CD14-positive monocyte (primary cell): ENCODE data around the gene PTCHD1. TPM values are rescaled to one million over a fixed set of nuclear protein-coding genes. Genes with fewer than 3 reads are reported as not detected.

Source experiments
- DNase-seq, 3 donors: peaks; one replicate each; pipeline ENCODE4 v3.0.0-alpha.2; 2011 to 2022
- H2AFZ ChIP-seq: 2 replicates; pipeline ENCODE4 v1.6.0; 2012; ENCODE audit warnings: mild to moderate bottlenecking, low read depth, low read length, inconsistent platforms; ENCODE audit not compliant: insufficient read depth, poor library complexity, severe bottlenecking
- H3K27ac ChIP-seq, 2 donors: 1 replicate in 1 of 2; 2 replicates in 1 of 2; pipeline ENCODE4 v1.5.1; 2012 to 2013; ENCODE audit warnings: low read length in 2 of 2, control low read depth in 1 of 2, inconsistent platforms in 1 of 2, low read depth in 1 of 2, mild to moderate bottlenecking in 1 of 2
- H3K27me3 ChIP-seq, 2 donors: one replicate each; pipeline versions ENCODE4 v1.6.0 to v1.6.1; 2011 to 2013; ENCODE audit warnings: low read length in 2 of 2; ENCODE audit not compliant: control insufficient read depth in 2 of 2, insufficient read depth in 2 of 2
- H3K36me3 ChIP-seq, 2 donors: replicated peaks in 1 of 2; 1 replicate in 1 of 2; 2 replicates in 1 of 2; pipeline versions ENCODE4 v1.5.1 to v1.6.1; 2012 to 2013; ENCODE audit warnings: low read length in 2 of 2, control low read depth in 1 of 2, inconsistent platforms in 1 of 2, mild to moderate bottlenecking in 1 of 2; ENCODE audit not compliant: insufficient read depth in 2 of 2, control insufficient read depth in 1 of 2
- H3K4me1 ChIP-seq, 2 donors: 1 replicate in 1 of 2; 2 replicates in 1 of 2; pipeline versions ENCODE4 v1.5.1 to v1.6.1; 2012 to 2013; ENCODE audit warnings: low read length in 2 of 2, control low read depth in 1 of 2, inconsistent platforms in 1 of 2, mild to moderate bottlenecking in 1 of 2, moderate library complexity in 1 of 2; ENCODE audit not compliant: insufficient read depth in 2 of 2, control insufficient read depth in 1 of 2
- H3K4me2 ChIP-seq: replicated peaks from 2 replicates; pipeline ENCODE3; 2012; ENCODE audit warnings: low read length, moderate library complexity, mild to moderate bottlenecking; ENCODE audit not compliant: poor library complexity, severe bottlenecking; ENCODE audit errors: extremely low read depth
- H3K4me3 ChIP-seq, 3 experiments: fragments of 200-600 bp in 1 of 3; sonication (generic) in 1 of 3; replicated peaks in 1 of 3; 1 replicate in 2 of 3; 2 replicates in 1 of 3; pipeline ENCODE4 v1.5.1; 2011 to 2013; ENCODE audit warnings: low read length in 3 of 3, mild to moderate bottlenecking in 3 of 3, control low read depth in 2 of 3, low read depth in 2 of 3, inconsistent platforms in 1 of 3, moderate library complexity in 1 of 3
- H3K79me2 ChIP-seq: 2 replicates; pipeline ENCODE4 v1.6.0; 2012; ENCODE audit warnings: mild to moderate bottlenecking, control low read depth, inconsistent platforms, low read length, moderate library complexity; ENCODE audit not compliant: insufficient read depth
- H3K9ac ChIP-seq: 2 replicates; pipeline ENCODE4 v1.6.0; 2017; ENCODE audit warnings: low read length, mild to moderate bottlenecking; ENCODE audit not compliant: insufficient read depth, poor library complexity, severe bottlenecking
- H3K9me3 ChIP-seq, 2 donors: replicated peaks in 1 of 2; 1 replicate in 1 of 2; 2 replicates in 1 of 2; pipeline versions ENCODE4 v1.5.1 to v1.6.1; 2012 to 2013; ENCODE audit warnings: low read length in 2 of 2, control low read depth in 1 of 2; ENCODE audit not compliant: control insufficient read depth in 1 of 2, insufficient read depth in 1 of 2
- H4K20me1 ChIP-seq: 2 replicates; pipeline ENCODE4 v1.6.0; 2012; ENCODE audit warnings: mild to moderate bottlenecking, low read length, control low read depth, moderate library complexity; ENCODE audit not compliant: insufficient read depth
- H3K27ac Mint-ChIP-seq, 7 donors: one replicate each; pipeline ENCODE4 v1.8.0; 2020; ENCODE audit warnings: mild to moderate bottlenecking in 7 of 7, mixed read lengths in 7 of 7, moderate library complexity in 6 of 7, inconsistent platforms in 2 of 7
- H3K27me3 Mint-ChIP-seq, 3 donors: one replicate each; pipeline ENCODE4 v1.8.0; 2021 to 2022; ENCODE audit warnings: low read depth in 3 of 3, mild to moderate bottlenecking in 3 of 3, mixed read lengths in 3 of 3, moderate library complexity in 3 of 3, inconsistent platforms in 1 of 3
- H3K36me3 Mint-ChIP-seq, 2 donors: one replicate each; pipeline ENCODE4 v1.8.0; 2020; ENCODE audit warnings: mixed read lengths in 2 of 2, inconsistent platforms in 1 of 2, mild to moderate bottlenecking in 1 of 2
- H3K4me1 Mint-ChIP-seq: one replicate; pipeline ENCODE4 v1.8.0; 2020; ENCODE audit warnings: mild to moderate bottlenecking, mixed read lengths
- H3K4me3 Mint-ChIP-seq, 2 donors: one replicate each; pipeline ENCODE4 v1.8.0; 2020; ENCODE audit warnings: mild to moderate bottlenecking in 2 of 2, mixed read lengths in 2 of 2, moderate library complexity in 1 of 2
- H3K9me3 Mint-ChIP-seq, 7 donors: one replicate each; pipeline ENCODE4 v1.8.0; 2020 to 2022; ENCODE audit warnings: mixed read lengths in 7 of 7, mild to moderate bottlenecking in 6 of 7, moderate library complexity in 6 of 7, inconsistent platforms in 2 of 7
- WGBS: methylation state at CpG from one replicate; pipeline ENCODE4 v1.1.5; 2013; ENCODE audit warnings: missing lambda C conversion rate; ENCODE audit not compliant: insufficient coverage; 5-methylcytosine and 5-hydroxymethylcytosine counted together
- intact Hi-C, 2 donors: fragments of 100-400 bp; cut with micrococcal nuclease; formaldehyde crosslinking; loops; one replicate each; pipeline versions ENCODE4 v1.15.0 to v1.15.1; 2023
- polyA plus RNA-seq, 3 donors: library from polyadenylated mRNA; depleted of rRNA in 1 of 3; unstranded in 2 of 3; stranded (reverse) in 1 of 3; fragments of 300-500 nt in 2 of 3; fragments of >200 nt in 1 of 3; fragmentation: Illumina TruSeq in 2 of 3; gene quantifications; 1 replicate in 2 of 3; 2 replicates in 1 of 3; pipeline ENCODE4 v1.2.3, GENCODE V29; 2012 to 2021
- TF ChIP-seq, protein P1 (sequence below): fragments of 200-600 bp; IDR thresholded peaks from one replicate; pipeline ENCODE4 v1.8.0; 2022; ENCODE audit warnings: antibody characterized with exemption, mild to moderate bottlenecking

The PTCHD1 gene
- polyA plus RNA-seq, 3 donors, result not detected

DNA sequence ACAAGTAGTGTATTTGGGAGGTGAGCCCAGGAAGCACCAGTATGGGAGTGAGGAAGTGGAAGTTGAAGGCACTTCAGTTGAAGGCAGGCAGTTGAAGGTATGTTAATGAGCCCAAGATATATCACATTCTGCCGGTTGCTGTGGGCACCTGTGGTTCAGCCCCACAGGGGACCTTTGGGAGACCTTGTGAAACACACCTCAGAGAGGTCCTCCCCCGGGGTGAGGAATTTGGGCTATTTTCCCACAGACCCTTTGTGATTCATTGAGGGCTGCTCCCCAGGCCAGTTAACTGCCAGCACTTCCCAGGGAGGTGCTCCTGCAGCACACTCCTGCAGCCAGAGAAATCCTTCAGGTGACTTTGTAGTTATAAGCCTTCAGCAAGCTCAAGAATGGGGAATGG lies 45.9 kb downstream of the PTCHD1 start:
- H3K9me3 ChIP-seq, result no peaks in the 10 kb centered on the region
- H3K27me3 ChIP-seq, result peaks cover 0 to 4% of the 10 kb centered on the region in 2 donors
- H3K27ac Mint-ChIP-seq, result peak overlapping the region in 1 of 7 donors; percentile 60
- WGBS, result no CpG with 5 or more reads among the region's 2 CpGs
- peaks cover 1 to 9% (median 1%) of the 10 kb centered on the region in 3 donors for H3K27me3 Mint-ChIP-seq
- no peaks in the 10 kb centered on the region for H3K4me1 ChIP-seq
- H3K27ac ChIP-seq, result no peak overlapping the region
- no peak overlapping the region for H3K4me3 Mint-ChIP-seq
- intact Hi-C loops, result no loop called here
- no peak for DNase-seq
- H3K36me3 Mint-ChIP-seq, result no peaks in the 10 kb centered on the region
- H3K4me2 ChIP-seq, result no peak overlapping the region
- no peak overlapping the region for H2AFZ ChIP-seq
- peaks cover 0 to 2% (median 0%) of the 10 kb centered on the region in 7 donors for H3K9me3 Mint-ChIP-seq
- peaks cover 6% of the 10 kb centered on the region for H3K4me1 Mint-ChIP-seq
- TF ChIP-seq, protein P1, sequence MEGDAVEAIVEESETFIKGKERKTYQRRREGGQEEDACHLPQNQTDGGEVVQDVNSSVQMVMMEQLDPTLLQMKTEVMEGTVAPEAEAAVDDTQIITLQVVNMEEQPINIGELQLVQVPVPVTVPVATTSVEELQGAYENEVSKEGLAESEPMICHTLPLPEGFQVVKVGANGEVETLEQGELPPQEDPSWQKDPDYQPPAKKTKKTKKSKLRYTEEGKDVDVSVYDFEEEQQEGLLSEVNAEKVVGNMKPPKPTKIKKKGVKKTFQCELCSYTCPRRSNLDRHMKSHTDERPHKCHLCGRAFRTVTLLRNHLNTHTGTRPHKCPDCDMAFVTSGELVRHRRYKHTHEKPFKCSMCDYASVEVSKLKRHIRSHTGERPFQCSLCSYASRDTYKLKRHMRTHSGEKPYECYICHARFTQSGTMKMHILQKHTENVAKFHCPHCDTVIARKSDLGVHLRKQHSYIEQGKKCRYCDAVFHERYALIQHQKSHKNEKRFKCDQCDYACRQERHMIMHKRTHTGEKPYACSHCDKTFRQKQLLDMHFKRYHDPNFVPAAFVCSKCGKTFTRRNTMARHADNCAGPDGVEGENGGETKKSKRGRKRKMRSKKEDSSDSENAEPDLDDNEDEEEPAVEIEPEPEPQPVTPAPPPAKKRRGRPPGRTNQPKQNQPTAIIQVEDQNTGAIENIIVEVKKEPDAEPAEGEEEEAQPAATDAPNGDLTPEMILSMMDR, result no peak
- no peak overlapping the region for H3K9ac ChIP-seq
- no peaks in the 10 kb centered on the region for H4K20me1 ChIP-seq
- H3K4me3 ChIP-seq, result no peak overlapping the region
- H3K36me3 ChIP-seq, result no peaks in the 10 kb centered on the region
- H3K79me2 ChIP-seq, result no peaks in the 10 kb centered on the region

DNA sequence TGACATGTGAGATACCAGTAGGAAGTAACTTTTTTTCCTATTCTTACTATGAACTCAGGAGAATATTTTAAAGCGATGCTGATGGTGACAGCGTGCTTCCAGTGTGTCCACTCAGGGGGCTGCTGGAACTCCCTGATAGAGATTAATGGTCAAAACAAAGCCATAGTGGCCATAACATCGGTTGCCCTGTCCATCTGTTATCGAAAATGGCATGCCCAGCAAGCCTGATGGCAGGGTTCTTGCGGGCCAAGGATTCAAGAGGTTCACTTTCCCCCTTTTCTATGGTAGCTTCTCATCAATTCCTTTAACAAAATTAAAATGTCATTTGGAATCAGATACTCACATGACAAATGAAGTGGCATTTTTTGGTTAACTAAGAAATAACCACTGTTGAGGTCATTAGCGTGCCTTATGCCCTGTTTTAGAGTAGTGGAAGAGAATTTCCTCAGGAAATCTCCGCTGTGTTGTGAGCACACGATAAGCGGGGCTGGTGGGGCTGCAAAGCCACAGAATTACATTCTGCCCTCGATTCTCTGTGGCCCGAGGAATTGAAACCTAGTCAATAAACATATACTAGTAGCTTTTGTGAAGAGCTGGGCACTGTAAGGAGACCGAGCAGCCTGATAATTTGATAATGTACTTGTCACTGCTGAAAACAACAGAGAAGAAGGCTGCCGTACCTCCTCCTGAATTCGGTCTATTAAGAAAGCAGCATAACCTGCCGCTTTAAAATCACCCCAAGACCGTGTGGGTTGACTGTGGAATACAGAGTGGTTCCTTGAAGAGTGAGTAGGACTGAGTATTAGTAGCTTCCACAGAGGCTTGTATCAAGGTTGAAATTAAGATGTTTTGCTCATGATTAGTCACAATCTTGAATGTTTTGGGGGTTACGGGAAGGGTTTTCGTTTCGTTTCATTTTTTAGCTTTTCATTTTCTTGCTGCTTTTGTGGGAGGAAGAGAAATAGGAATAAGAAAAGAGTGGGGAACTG lies 46.7 kb downstream of the PTCHD1 start:
- H3K4me3 Mint-ChIP-seq, result peak overlapping the region; percentile 24 to 87
- DNase-seq, result no peak
- 19% methylated on average over 3 of the region's 19 CpGs for whole genome bisulfite sequencing
- Histone ChIP-seq H3K79me2 (no peaks in the 10 kb centered on the region), H3K27me3 (peaks cover 0 to 4% of the 10 kb centered on the region in 2 donors), H3K4me3 (no peak overlapping the region), H3K27ac (no peak overlapping the region), H4K20me1 (no peaks in the 10 kb centered on the region), H2AFZ (peak overlapping the region; percentile 2), H3K9ac (no peak overlapping the region), H3K4me2 (no peak overlapping the region), H3K36me3 (no peaks in the 10 kb centered on the region), H3K9me3 (no peaks in the 10 kb centered on the region), H3K4me1 (no peaks in the 10 kb centered on the region)
- intact Hi-C loops, result no loop called here
- TF ChIP-seq, protein P1, result no peak
- no peak overlapping the region for H3K27ac Mint-ChIP-seq
- peaks cover 1 to 9% (median 1%) of the 10 kb centered on the region in 3 donors for H3K27me3 Mint-ChIP-seq
- H3K4me1 Mint-ChIP-seq, result peaks cover 6% of the 10 kb centered on the region
- H3K36me3 Mint-ChIP-seq, result no peaks in the 10 kb centered on the region
- peaks cover 0 to 2% (median 0%) of the 10 kb centered on the region in 7 donors for H3K9me3 Mint-ChIP-seq
